ENCODE measurements around the gene SP7.

The SP7 gene

GRCh38 chr12:53326460-53327185 is 9.5 kb downstream of the SP7 start:
- TF ChIP-seq ZFX (IDR thresholded peaks at IDR 0.05; ENCODE audit: borderline replicate concordance) = no peak
- TF ChIP-seq, protein P1, sequence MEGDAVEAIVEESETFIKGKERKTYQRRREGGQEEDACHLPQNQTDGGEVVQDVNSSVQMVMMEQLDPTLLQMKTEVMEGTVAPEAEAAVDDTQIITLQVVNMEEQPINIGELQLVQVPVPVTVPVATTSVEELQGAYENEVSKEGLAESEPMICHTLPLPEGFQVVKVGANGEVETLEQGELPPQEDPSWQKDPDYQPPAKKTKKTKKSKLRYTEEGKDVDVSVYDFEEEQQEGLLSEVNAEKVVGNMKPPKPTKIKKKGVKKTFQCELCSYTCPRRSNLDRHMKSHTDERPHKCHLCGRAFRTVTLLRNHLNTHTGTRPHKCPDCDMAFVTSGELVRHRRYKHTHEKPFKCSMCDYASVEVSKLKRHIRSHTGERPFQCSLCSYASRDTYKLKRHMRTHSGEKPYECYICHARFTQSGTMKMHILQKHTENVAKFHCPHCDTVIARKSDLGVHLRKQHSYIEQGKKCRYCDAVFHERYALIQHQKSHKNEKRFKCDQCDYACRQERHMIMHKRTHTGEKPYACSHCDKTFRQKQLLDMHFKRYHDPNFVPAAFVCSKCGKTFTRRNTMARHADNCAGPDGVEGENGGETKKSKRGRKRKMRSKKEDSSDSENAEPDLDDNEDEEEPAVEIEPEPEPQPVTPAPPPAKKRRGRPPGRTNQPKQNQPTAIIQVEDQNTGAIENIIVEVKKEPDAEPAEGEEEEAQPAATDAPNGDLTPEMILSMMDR (IDR thresholded peaks at IDR 0.05) = no peak

DNA sequence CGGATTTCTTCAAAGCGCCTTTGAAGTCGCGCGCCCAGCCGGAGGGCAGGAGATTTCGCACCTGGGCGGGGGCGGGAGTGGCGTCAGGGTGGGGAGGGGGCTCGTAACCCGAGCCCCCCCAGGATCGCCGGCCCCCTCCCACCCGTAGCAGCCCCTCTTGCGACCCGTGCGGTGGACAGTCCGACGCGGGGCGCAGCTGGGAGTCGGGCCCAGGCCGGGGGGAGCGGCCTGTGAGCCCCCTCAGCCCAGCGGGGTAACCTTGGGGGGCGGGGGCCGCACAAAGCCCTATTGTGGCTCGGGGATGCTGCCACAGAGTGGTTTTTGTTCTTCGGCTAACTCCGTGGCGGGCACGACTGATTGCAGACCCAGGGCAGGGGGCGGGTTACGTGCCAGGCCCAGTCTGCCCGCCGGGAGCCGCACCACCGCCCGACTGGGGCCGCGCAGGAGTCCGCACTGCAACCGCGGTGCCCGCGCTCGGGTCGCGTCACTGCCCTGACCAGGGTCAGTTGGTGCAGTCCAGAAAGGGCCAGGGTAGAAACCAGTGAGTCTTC is 10.6 kb downstream of the SP7 start:
- TF ChIP-seq, protein P1 (IDR thresholded peaks at IDR 0.05) = no peak
- no peak for TF ChIP-seq ZFX (IDR thresholded peaks at IDR 0.05; ENCODE audit: borderline replicate concordance)
- peak overlapping the region; percentile 65 for H3K27ac ChIP-seq

More at GRCh38 chr12:53326460-53327185, 9.5 kb downstream of the SP7 start:
- H3K27ac ChIP-seq = no peak overlapping the region

GRCh38 chr12:53324779-53325510 is 11.2 kb downstream of the SP7 start:
- no peak for TF ChIP-seq ZFX (IDR thresholded peaks at IDR 0.05; ENCODE audit: borderline replicate concordance)
- TF ChIP-seq, protein P1 (IDR thresholded peaks at IDR 0.05) = peak; percentile 91
- H3K27ac ChIP-seq = peak overlapping the region; percentile 65

GRCh38 chr12:53324113-53324778 is 11.9 kb downstream of the SP7 start:
- TF ChIP-seq ZFX (IDR thresholded peaks at IDR 0.05; ENCODE audit: borderline replicate concordance) = no peak
- TF ChIP-seq, protein P1 (IDR thresholded peaks at IDR 0.05) = no peak
- peak overlapping the region; percentile 65 for H3K27ac ChIP-seq

GRCh38 chr12:53320352-53321195 is 15.6 kb downstream of the SP7 start:
- no peak for TF ChIP-seq ZFX (IDR thresholded peaks at IDR 0.05; ENCODE audit: borderline replicate concordance)
- TF ChIP-seq, protein P1 (IDR thresholded peaks at IDR 0.05) = no peak
- peak overlapping the region; percentile 94 for H3K27ac ChIP-seq

DNA sequence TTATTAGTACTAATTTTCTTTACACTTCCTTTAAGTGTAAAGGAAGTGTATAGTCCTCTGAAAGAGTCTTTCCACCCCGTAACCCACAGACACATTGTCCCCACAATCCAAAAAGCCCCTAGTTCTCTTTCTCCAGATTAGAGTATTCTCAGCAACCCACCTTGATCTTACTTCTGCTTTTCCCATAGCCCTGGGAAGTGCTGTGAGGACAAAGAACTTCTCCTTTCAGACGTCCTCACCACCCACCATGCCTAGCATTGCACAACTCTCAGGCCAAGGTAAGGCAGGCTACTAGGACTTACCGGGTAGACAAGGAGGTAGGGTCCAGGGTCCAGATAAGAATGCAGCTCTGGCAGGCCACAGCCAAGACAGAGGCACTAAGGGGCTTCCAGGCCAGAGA is 22.2 kb downstream of the SP7 start:
- TF ChIP-seq ZFX (IDR thresholded peaks at IDR 0.05; ENCODE audit: borderline replicate concordance) = no peak
- TF ChIP-seq, protein P1 (IDR thresholded peaks at IDR 0.05) = no peak
- no peak overlapping the region for H3K27ac ChIP-seq

Data from 22Rv1 (cell line).